Measurements from ENCODE around the gene TMEM231.
"Not testable (repeated sequence)": the region's sequence is repeated elsewhere in the genome, so short reads cannot be mapped to it uniquely, and the experiment has no call there.

TMEM231 gene

DNA sequence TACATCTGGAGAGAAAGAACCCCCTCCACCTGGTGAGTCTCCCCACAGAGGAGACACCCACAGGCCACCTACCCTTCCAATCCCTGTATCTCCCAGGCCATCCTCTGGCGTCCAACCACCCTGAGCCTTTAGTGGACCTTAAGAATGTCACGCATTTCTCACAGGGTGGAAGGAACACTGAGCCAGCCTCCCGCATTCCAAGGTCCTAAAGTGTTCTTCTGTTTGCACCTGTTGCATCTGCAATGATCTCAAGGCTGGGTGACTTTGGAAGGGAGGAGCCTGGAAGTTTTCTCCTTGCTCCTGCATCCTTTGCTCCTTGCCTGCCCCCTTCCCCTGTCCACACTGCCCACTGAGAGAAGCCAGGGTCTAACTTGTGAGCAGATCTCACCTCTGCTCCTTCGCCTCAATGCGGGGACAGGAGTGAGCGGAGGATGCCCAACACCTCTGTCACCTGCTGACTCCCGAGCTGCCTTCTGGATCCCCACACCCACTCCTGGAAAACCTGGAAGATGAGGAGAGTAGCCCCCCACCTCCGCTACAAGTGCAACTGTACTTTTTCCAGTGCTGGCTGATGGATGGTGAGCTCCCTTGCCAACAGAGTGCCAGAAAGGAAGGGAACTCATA, 23.8 kb downstream of the TMEM231 start:
- in situ Hi-C loops (cut with MboI; ENCODE audit: low sequenced_read_pairs, unreplicated experiment): no loop called here
- DNase-seq (ENCODE audit: low spot score): no peak
- TF ChIP-seq, protein P1, sequence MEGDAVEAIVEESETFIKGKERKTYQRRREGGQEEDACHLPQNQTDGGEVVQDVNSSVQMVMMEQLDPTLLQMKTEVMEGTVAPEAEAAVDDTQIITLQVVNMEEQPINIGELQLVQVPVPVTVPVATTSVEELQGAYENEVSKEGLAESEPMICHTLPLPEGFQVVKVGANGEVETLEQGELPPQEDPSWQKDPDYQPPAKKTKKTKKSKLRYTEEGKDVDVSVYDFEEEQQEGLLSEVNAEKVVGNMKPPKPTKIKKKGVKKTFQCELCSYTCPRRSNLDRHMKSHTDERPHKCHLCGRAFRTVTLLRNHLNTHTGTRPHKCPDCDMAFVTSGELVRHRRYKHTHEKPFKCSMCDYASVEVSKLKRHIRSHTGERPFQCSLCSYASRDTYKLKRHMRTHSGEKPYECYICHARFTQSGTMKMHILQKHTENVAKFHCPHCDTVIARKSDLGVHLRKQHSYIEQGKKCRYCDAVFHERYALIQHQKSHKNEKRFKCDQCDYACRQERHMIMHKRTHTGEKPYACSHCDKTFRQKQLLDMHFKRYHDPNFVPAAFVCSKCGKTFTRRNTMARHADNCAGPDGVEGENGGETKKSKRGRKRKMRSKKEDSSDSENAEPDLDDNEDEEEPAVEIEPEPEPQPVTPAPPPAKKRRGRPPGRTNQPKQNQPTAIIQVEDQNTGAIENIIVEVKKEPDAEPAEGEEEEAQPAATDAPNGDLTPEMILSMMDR (IDR thresholded peaks at IDR 0.05; ENCODE audit: borderline replicate concordance, control extremely low read depth, extremely low read depth, insufficient read depth, missing control alignments): no peak

DNA sequence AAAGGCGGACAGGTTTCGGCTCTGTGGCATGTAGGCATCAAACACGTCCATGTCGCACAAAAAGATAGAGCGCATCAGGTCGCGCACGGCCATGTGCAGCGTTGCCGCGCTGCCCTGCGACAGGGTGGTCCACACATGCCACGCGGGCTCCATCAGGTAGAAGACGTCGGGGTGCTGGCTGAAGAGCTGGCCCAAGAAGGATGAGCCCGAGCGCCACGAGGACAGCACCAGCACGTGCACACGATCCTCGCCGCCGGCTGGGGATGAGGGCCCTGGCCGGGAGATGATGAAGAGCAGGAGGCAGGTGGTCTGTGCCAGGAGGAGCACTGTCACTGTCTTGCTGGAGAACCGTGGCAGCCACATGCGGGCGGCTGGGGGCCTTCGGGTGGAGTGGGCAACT, 26.1 kb downstream of the TMEM231 start:
- TF ChIP-seq, protein P1 (IDR thresholded peaks at IDR 0.05; ENCODE audit: borderline replicate concordance, control extremely low read depth, extremely low read depth, insufficient read depth, missing control alignments): no peak
- no peak for DNase-seq (ENCODE audit: low spot score)
- in situ Hi-C loops (cut with MboI; ENCODE audit: low sequenced_read_pairs, unreplicated experiment): no loop called here

- no peak for DNase-seq (ENCODE audit: low spot score)
- in situ Hi-C loops (cut with MboI; ENCODE audit: low sequenced_read_pairs, unreplicated experiment): no loop called here
- TF ChIP-seq, protein P1 (IDR thresholded peaks at IDR 0.05; ENCODE audit: borderline replicate concordance, control extremely low read depth, extremely low read depth, insufficient read depth, missing control alignments): no peak
Measured at GRCh38 chr16:75529056-75529905, 26.8 kb downstream of the TMEM231 start.

- in situ Hi-C loops (cut with MboI; ENCODE audit: low sequenced_read_pairs, unreplicated experiment): no loop called here
- TF ChIP-seq, protein P1 (IDR thresholded peaks at IDR 0.05; ENCODE audit: borderline replicate concordance, control extremely low read depth, extremely low read depth, insufficient read depth, missing control alignments): no peak
Measured at GRCh38 chr16:75527825-75528299, 28.2 kb downstream of the TMEM231 start.

GRCh38 chr16:75526032-75526790, 29.8 kb downstream of the TMEM231 start:
- no peak for DNase-seq (ENCODE audit: low spot score)
- in situ Hi-C loops (cut with MboI; ENCODE audit: low sequenced_read_pairs, unreplicated experiment): no loop called here
- TF ChIP-seq, protein P1 (IDR thresholded peaks at IDR 0.05; ENCODE audit: borderline replicate concordance, control extremely low read depth, extremely low read depth, insufficient read depth, missing control alignments): no peak

More at GRCh38 chr16:75527825-75528299, 28.2 kb downstream of the TMEM231 start:
- DNase-seq (ENCODE audit: low spot score): no peak

DNA sequence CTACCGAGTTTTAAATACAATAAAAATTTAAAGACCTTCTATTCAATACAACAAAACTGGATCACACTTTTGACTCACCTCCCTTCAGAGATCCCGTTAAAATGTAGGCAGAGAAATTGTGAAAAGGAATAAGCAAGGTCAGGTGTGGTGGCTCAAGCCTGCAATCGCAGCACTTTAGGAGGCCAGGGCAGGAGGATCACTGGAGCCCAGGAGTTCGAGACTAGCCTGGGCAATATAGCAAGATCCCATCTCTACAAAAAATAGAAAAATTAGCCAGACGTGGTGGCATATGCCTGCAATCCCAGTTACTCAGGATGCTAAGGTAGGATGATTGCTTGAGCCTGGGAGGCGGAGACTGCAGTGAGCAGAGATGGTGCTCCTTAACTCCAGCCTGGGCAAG, 36.9 kb downstream of the TMEM231 start:
- no peak for DNase-seq (ENCODE audit: low spot score)
- in situ Hi-C loops (cut with MboI; ENCODE audit: low sequenced_read_pairs, unreplicated experiment): no loop called here
- TF ChIP-seq, protein P1 (IDR thresholded peaks at IDR 0.05; ENCODE audit: borderline replicate concordance, control extremely low read depth, extremely low read depth, insufficient read depth, missing control alignments): no peak

- DNase-seq (ENCODE audit: low spot score); in situ Hi-C loops (cut with MboI; ENCODE audit: low sequenced_read_pairs, unreplicated experiment): not testable (repeated sequence)
Measured at GRCh38 chr16:75516189-75516966, 39.7 kb downstream of the TMEM231 start.
